Skeletal muscle tissue (tissue), 4 donors: ENCODE measurements around the gene BTRC. TPM values are rescaled to one million over a fixed set of nuclear protein-coding genes. Genes with fewer than 3 reads are reported as not detected.

Source experiments
- H3K27ac ChIP-seq: one replicate; pipeline ENCODE4 v1.7.0; 2013; ENCODE audit warnings: mild to moderate bottlenecking, low read depth, low read length, inconsistent platforms
- H3K27me3 ChIP-seq, 3 donors: one replicate each; pipeline ENCODE4 v1.7.0; 2013; ENCODE audit warnings: low read length in 3 of 3; ENCODE audit not compliant: control insufficient read depth in 3 of 3, insufficient read depth in 3 of 3
- H3K36me3 ChIP-seq, 3 donors: one replicate each; pipeline ENCODE4 v1.7.0; 2013; ENCODE audit warnings: low read length in 3 of 3; ENCODE audit not compliant: control insufficient read depth in 3 of 3, insufficient read depth in 3 of 3
- H3K4me1 ChIP-seq, 3 donors: one replicate each; pipeline ENCODE4 v1.7.0; 2013; ENCODE audit warnings: low read length in 3 of 3, mild to moderate bottlenecking in 3 of 3; ENCODE audit not compliant: control insufficient read depth in 3 of 3, insufficient read depth in 3 of 3
- H3K4me3 ChIP-seq, 3 donors: one replicate each; pipeline ENCODE4 v1.7.0; 2013; ENCODE audit warnings: low read length in 3 of 3
- H3K9ac ChIP-seq, 3 donors: one replicate each; pipeline ENCODE4 v1.7.0; 2013; ENCODE audit warnings: low read length in 3 of 3, mild to moderate bottlenecking in 3 of 3, moderate library complexity in 2 of 3, low read depth in 1 of 3
- H3K9me3 ChIP-seq, 3 donors: one replicate each; pipeline ENCODE4 v1.7.0; 2013; ENCODE audit warnings: low read length in 3 of 3; ENCODE audit not compliant: control insufficient read depth in 3 of 3
- total RNA-seq: library from RNA; depleted of rRNA; stranded (reverse); fragments of >200 nt; gene quantifications from one replicate; pipeline ENCODE4 v1.2.3, GENCODE V29; 2014
- donor health status: Osteomylitis.

BTRC gene
- total RNA-seq, 1 donor from 2014 or later: 19.8 TPM

DNA sequence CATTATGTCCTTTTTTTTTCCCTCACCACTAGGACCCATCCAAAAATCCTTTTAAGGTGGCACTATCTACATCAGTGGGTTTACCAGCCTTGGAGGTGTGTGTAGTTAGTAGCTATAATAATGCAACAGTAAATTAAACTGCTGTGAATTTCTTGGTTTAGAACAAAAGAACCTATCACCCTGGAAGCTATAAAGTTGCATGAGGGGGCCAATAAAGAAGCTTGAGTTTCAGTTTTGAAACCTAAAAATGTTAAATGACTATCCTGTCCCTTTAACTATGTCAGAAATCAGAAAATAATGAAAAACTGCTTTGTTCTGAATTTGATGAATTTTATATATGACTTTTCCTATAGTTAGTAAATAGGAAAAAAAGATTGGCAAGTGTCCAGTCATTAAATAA lies 153.9 kb downstream of the BTRC start:
- no peak overlapping the region for H3K4me3 ChIP-seq
- no peaks in the 10 kb centered on the region for H3K4me1 ChIP-seq
- H3K36me3 ChIP-seq: no peaks in the 10 kb centered on the region
- no peaks in the 10 kb centered on the region for H3K27me3 ChIP-seq
- no peak overlapping the region for H3K9ac ChIP-seq
- H3K27ac ChIP-seq: no peak overlapping the region
- no peaks in the 10 kb centered on the region for H3K9me3 ChIP-seq

DNA sequence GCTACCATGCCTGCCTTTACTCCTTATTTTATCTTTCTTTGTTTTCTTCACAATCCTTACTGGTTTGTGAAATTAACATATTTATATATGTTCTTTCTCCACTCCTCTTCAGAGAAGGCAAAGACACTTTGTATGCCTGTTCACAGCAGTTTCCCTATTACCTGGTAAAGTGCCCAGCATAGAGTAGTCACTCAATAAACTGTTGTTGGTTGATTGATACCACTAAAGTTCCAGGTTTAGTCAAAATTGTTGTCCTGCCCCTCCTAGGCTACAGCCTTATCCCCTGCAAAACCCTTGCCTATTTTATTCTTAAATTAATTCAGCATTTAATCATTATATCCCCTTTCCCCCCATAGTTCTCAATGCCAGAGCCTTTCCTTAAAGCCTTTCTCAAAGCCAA lies 158.0 kb downstream of the BTRC start:
- Histone ChIP-seq H3K27ac (no peak overlapping the region), H3K9me3 (no peaks in the 10 kb centered on the region), H3K4me3 (no peak overlapping the region), H3K9ac (no peak overlapping the region), H3K36me3 (no peaks in the 10 kb centered on the region), H3K4me1 (no peaks in the 10 kb centered on the region), H3K27me3 (no peaks in the 10 kb centered on the region)

DNA sequence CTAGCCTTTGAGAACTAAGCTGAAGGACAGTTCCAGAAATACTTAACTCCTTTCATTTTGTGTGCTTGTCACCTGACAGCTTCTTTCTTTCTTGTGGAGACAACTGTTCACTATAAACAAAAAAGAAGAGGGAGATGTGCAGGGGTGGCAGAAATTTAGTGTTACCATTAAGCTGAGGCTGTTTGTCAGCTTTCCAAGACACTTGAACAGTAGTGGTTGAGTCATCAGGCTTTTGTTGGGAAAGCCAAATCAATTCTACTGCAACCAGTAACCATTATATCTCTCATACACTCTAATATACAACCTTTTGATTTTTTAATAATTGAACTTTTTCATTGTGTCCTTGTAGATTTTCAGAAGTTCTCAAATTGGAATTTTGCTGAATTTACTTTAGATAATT lies 158.8 kb downstream of the BTRC start:
- no peaks in the 10 kb centered on the region for H3K27me3 ChIP-seq
- H3K36me3 ChIP-seq: no peaks in the 10 kb centered on the region
- H3K4me1 ChIP-seq: no peaks in the 10 kb centered on the region
- H3K27ac ChIP-seq: no peak overlapping the region
- no peak overlapping the region for H3K9ac ChIP-seq
- H3K9me3 ChIP-seq: no peaks in the 10 kb centered on the region
- no peak overlapping the region for H3K4me3 ChIP-seq

DNA sequence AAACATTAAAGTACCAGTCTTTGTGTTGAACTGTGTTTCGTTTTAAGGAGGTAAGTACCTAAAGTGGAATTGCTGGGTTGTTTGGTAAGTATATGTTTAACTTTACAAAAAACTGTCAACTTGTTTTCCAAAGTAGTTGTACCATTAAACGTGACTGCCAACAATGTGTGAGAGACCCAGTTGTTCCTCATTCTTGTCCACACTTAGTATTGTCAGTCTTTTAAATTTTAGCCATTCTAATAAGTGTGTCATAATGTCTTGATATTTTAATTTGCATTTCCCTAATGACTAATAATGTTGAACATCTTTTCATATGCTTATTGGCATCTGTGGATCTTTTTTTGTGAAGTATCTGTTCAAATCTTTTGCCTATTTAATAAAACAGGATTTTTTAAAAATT lies 159.8 kb downstream of the BTRC start:
- Histone ChIP-seq H3K9me3 (no peaks in the 10 kb centered on the region), H3K27me3 (no peaks in the 10 kb centered on the region), H3K9ac (no peak overlapping the region), H3K27ac (no peak overlapping the region), H3K36me3 (no peaks in the 10 kb centered on the region), H3K4me3 (no peak overlapping the region), H3K4me1 (no peaks in the 10 kb centered on the region)

DNA sequence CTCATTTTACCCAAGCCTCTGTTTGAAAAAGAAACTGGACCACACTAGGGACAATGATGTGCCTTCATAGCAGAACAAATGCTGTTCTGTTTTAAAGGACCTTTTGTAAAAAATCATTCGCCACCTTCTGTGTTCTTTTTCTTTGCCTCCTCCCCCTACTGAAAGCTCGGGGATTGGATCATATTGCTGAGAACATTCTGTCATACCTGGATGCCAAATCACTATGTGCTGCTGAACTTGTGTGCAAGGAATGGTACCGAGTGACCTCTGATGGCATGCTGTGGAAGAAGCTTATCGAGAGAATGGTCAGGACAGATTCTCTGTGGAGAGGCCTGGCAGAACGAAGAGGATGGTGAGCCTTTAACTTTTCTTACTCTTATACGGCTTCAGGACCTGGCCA lies 171.9 kb downstream of the BTRC start:
- no peaks in the 10 kb centered on the region for H3K27me3 ChIP-seq
- H3K9me3 ChIP-seq: no peaks in the 10 kb centered on the region
- no peak overlapping the region for H3K9ac ChIP-seq
- no peak overlapping the region for H3K4me3 ChIP-seq
- peaks cover 0 to 2% (median 0%) of the 10 kb centered on the region in 3 donors for H3K36me3 ChIP-seq
- H3K4me1 ChIP-seq: no peaks in the 10 kb centered on the region
- no peak overlapping the region for H3K27ac ChIP-seq

DNA sequence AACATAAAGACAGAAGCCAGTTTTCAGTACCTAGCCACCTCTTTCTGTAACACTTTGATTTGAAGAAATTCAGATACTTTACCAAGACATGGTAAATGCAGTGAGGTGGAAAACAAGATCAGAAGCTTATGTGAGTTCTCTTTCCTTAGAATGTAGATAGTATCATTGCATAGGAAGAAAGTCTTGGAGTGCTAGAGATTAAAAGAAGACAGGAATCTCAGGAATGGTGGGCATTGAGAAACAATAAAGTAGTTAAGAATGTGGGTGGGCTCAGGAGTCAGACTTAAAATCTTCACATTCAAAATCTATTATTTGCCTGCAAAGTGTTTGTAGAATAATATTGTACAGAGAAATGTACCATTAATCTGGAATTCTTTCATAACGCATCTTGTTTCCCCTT lies 175.2 kb downstream of the BTRC start:
- no peak overlapping the region for H3K27ac ChIP-seq
- no peaks in the 10 kb centered on the region for H3K27me3 ChIP-seq
- no peak overlapping the region for H3K4me3 ChIP-seq
- peaks cover 3 to 18% (median 16%) of the 10 kb centered on the region in 3 donors for H3K36me3 ChIP-seq
- no peaks in the 10 kb centered on the region for H3K4me1 ChIP-seq
- no peaks in the 10 kb centered on the region for H3K9me3 ChIP-seq
- H3K9ac ChIP-seq: no peak overlapping the region

DNA sequence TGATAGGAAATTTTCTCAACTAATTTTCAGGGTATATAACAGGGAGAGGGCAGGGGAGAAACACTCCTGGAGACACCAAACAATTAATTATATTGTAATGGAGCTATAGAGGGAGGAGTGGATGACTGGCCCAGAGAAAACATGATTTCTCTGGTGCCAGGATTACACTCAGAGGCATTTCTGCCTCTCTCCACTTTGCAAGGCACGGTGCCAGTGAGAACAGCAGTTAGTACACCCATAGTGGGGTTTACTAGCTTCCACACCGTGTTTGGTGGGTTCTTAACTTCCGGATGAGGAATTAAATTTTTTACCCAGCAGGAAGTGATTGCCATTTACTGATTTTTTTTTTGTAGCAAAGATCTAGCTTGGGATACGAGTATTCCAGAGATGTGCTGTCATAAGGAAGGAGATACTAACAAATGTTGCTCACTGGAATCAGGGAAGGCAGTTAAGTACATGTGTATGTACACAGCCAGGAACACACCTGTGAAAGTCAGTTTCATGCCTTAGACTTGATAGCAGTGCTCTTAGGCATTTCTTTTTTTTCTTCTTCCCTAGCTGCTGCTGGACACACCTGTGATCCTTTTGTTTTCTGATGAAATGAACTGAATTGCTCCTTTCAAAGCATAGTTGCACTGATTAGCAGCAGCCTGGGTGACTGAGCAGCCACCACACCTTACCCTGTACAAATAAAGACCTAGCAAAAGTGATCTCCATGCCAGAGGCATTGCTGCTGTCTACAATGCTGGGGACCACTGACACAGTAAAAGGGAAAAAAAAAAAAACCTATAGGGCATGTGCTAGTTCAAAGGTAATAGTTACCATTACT lies 176.0 kb downstream of the BTRC start:
- Histone ChIP-seq H3K9me3 (no peaks in the 10 kb centered on the region), H3K4me1 (no peaks in the 10 kb centered on the region), H3K27me3 (no peaks in the 10 kb centered on the region), H3K4me3 (no peak overlapping the region), H3K9ac (no peak overlapping the region), H3K27ac (no peak overlapping the region), H3K36me3 (peaks cover 6 to 25% (median 16%) of the 10 kb centered on the region in 3 donors)

DNA sequence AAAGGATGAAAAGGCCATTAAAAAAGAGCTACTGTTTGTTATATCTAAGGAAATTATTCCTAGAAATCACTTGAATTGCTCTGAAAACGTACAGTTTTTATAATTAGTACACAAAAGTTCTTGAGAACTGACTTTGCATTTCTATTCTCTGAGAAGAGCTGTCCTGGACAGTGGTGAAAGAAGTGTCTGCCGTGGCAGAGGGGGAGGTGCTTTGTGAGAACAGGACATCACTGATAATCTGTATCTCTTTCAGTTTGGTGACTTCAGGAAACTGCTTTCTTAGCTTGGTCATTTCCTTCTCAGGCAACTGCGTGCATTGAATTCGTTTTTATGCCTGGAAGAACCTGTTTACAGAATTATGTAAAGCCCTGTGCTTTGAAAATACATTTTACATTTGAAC lies 182.0 kb downstream of the BTRC start:
- peaks cover 8 to 30% (median 30%) of the 10 kb centered on the region in 3 donors for H3K36me3 ChIP-seq
- no peaks in the 10 kb centered on the region for H3K4me1 ChIP-seq
- H3K9me3 ChIP-seq: no peaks in the 10 kb centered on the region
- no peak overlapping the region for H3K4me3 ChIP-seq
- no peaks in the 10 kb centered on the region for H3K27me3 ChIP-seq
- no peak overlapping the region for H3K27ac ChIP-seq
- H3K9ac ChIP-seq: no peak overlapping the region

DNA sequence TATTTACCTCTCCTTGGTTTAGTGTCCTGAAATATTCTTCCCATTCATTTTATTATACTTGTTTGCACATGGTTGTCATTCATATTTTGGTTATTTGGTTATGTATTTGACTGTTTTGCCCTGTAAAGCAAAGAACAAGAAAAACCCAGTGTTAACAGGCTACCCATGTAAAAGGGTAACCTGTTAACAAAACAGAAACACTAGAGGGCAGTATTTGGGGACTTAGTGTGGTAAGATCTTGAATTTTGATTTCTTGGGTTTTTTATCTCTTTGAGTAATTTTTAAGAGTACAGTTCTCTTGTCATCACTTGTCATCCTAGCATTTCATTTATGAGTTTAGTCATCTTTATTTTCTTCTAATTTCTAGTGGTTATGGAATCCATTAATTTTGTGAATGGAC lies 182.8 kb downstream of the BTRC start:
- H3K9me3 ChIP-seq: no peaks in the 10 kb centered on the region
- H3K9ac ChIP-seq: no peak overlapping the region
- H3K4me3 ChIP-seq: no peak overlapping the region
- H3K4me1 ChIP-seq: no peaks in the 10 kb centered on the region
- H3K27ac ChIP-seq: no peak overlapping the region
- peaks cover 8 to 30% (median 28%) of the 10 kb centered on the region in 3 donors for H3K36me3 ChIP-seq
- no peaks in the 10 kb centered on the region for H3K27me3 ChIP-seq

DNA sequence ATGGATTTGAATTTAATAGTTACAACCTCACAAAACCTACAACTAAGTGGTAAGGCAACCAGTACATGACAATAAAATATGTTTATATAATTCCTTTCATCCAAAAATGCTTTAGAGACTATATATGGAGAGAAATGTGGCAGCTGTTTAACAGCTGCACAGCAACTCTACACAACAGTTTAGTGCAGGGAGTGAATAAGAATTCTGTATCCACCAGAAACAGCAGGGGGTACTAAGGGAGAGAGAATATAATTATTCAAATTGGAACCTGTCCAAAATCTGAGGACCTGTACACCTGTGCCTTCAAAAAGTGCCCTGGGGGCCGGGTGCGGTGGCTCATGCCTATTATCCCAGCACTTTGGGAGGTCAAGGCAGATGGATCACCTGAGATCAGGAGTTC lies 184.5 kb downstream of the BTRC start:
- no peak overlapping the region for H3K4me3 ChIP-seq
- peaks cover 6 to 18% (median 17%) of the 10 kb centered on the region in 3 donors for H3K36me3 ChIP-seq
- no peak overlapping the region for H3K27ac ChIP-seq

More for the DNA sequence above, 184.5 kb downstream of the BTRC start:
- no peak overlapping the region for H3K9ac ChIP-seq
- no peaks in the 10 kb centered on the region for H3K4me1 ChIP-seq
- no peaks in the 10 kb centered on the region for H3K27me3 ChIP-seq
- no peaks in the 10 kb centered on the region for H3K9me3 ChIP-seq
